Immature natural killer cell (primary cell): Measurements from ENCODE around the gene AUTS2. TPM values are rescaled to one million over a fixed set of nuclear protein-coding genes. Genes with fewer than 3 reads are reported as not detected.
A peak's percentile ranks its signal among the peaks of the same experiment; 100 is the strongest.

Experiments
- DNase-seq, 3 donors: peaks; one replicate each; pipeline ENCODE4 v3.0.0; 2022; ENCODE audit warnings: mixed read lengths in 1 of 3
- H3K27ac Mint-ChIP-seq, 6 donors: one replicate each; pipeline ENCODE4 v1.8.0; 2020; ENCODE audit warnings: mixed read lengths in 6 of 6, mild to moderate bottlenecking in 5 of 6, inconsistent platforms in 4 of 6, moderate library complexity in 3 of 6
- H3K27me3 Mint-ChIP-seq, 3 donors: one replicate each; pipeline ENCODE4 v1.8.0; 2020 to 2021; ENCODE audit warnings: low read depth in 3 of 3, mild to moderate bottlenecking in 3 of 3, mixed read lengths in 3 of 3, moderate library complexity in 3 of 3, inconsistent platforms in 1 of 3
- H3K36me3 Mint-ChIP-seq, 3 donors: one replicate each; pipeline ENCODE4 v1.8.0; 2020; ENCODE audit warnings: mixed read lengths in 3 of 3, inconsistent platforms in 2 of 3, mild to moderate bottlenecking in 2 of 3
- H3K4me1 Mint-ChIP-seq, 2 donors: one replicate each; pipeline ENCODE4 v1.8.0; 2020; ENCODE audit warnings: inconsistent platforms in 2 of 2, mild to moderate bottlenecking in 2 of 2, mixed read lengths in 2 of 2, moderate library complexity in 1 of 2
- H3K4me3 Mint-ChIP-seq, 5 donors: one replicate each; pipeline ENCODE4 v1.8.0; 2020; ENCODE audit warnings: mild to moderate bottlenecking in 5 of 5, mixed read lengths in 5 of 5, inconsistent platforms in 3 of 5, moderate library complexity in 3 of 5
- H3K9me3 Mint-ChIP-seq, 6 donors: one replicate each; pipeline ENCODE4 v1.8.0; 2020; ENCODE audit warnings: mild to moderate bottlenecking in 6 of 6, mixed read lengths in 6 of 6, inconsistent platforms in 4 of 6, moderate library complexity in 3 of 6
- polyA plus RNA-seq, 3 donors: library from polyadenylated mRNA; unstranded; fragments of 300-500 nt; fragmentation: Illumina TruSeq; gene quantifications; one replicate each; pipeline ENCODE4 v1.2.3, GENCODE V29; 2021

The AUTS2 gene
- polyA plus RNA-seq, 3 donors from 2014 or later = 1.9 to 17.6 (median 8.0) TPM

DNA sequence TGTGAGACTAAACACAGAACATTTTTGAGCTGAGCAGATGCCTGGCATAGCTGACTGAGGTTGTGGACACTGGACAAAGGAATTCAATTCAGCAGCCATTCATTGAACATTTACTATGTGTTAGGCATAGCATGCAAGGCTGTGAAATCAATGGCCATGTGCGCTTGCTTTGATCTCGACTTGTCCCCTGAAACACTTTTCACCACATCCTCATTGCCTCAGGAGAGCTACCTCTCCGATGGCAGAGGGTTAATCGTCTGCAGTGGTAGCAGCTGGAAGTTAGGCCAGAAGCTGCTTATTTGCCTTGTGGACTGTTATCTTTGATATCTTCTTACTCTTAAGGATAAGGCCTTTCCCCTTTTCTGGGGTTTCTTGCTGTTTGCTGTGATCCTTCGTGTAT lies 297.8 kb downstream of the AUTS2 start:
- Mint-ChIP-seq H3K4me3 (no peak overlapping the region), H3K27ac (no peak overlapping the region), H3K27me3 (no peaks in the 10 kb centered on the region), H3K4me1 (peaks cover 16 to 37% of the 10 kb centered on the region in 2 donors), H3K36me3 (peaks cover 0 to 6% (median 0%) of the 10 kb centered on the region in 3 donors), H3K9me3 (no peaks in the 10 kb centered on the region)
- no peak for DNase-seq

DNA sequence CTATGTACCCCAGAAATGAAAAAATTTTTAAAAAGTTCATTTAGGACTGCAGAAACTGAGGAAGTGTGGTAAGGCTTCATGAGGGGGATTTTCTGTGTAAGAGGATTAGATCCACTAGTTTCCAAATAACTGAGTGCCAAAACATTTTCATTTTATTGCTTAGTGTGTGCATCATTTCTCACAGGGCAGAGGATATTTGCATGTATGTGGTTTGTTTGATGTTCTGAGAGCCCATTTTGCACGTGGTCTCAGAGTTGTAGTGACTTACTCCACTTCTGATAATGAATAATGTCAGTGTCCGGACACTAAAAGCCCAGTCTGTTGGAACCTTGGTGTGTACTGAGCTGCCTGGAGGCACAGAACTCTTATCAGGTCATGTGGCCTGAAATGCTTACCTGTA lies 299.9 kb downstream of the AUTS2 start:
- Mint-ChIP-seq H3K4me3 (no peak overlapping the region), H3K9me3 (no peaks in the 10 kb centered on the region), H3K36me3 (peaks cover 0 to 6% (median 0%) of the 10 kb centered on the region in 3 donors), H3K27me3 (no peaks in the 10 kb centered on the region), H3K4me1 (peaks cover 16 to 37% of the 10 kb centered on the region in 2 donors), H3K27ac (no peak overlapping the region)
- no peak for DNase-seq

DNA sequence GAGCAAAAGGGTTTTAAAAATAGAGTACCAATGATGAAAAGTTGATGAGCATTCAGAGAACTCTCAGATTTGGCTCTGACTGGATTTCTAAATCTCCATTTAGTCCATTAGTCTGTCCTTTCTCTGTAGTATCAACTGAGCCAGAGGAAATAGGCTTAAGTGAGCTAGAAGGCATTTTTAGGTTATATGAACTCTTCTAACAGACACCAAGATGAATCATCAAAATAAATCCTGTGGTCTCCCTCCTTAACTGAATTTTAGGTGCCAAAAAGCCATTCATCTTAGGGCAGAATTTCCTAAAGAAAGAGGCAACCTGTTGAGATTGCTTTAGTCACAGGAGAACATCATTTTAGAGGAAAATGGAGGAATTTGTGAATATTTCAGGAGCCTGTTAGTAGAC lies 305.1 kb downstream of the AUTS2 start:
- peaks cover 26 to 40% of the 10 kb centered on the region in 2 donors for H3K4me1 Mint-ChIP-seq
- no peaks in the 10 kb centered on the region for H3K27me3 Mint-ChIP-seq
- H3K36me3 Mint-ChIP-seq = peaks cover 0 to 6% (median 0%) of the 10 kb centered on the region in 3 donors
- DNase-seq = no peak
- H3K4me3 Mint-ChIP-seq = no peak overlapping the region
- no peaks in the 10 kb centered on the region for H3K9me3 Mint-ChIP-seq
- H3K27ac Mint-ChIP-seq = no peak overlapping the region

DNA sequence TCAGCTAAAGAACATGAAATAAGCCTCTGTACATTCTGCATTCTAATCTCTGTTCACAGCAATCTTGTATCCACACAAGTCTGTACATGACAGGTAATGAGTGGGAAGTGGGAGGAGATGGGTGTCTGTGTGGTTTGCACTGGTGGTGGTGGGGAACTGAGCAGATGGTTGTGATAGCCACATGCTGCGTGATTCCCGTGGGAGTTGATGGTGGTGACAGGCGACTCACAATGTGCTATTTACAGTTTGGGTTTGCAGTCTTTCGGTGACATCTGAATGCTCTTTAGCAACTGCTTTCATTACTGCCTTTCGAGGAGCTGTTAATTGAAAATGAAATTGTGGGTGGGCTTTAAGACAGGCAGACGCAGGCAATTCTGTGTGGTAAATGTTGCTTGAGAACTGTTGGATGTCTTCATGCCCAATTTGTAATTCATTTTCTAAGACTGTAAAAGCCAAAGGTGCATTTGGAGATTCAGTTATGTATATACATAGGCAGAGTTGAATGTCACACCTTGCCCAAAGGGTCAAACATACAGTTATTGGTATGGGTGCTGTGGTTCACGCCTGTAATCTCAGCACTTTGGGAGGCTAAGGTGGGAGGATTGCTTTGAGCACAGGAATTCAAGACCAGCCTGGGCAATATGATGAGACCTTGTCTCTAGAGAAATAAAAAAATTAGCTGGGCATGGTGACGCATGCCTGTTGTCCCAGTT lies 308.2 kb downstream of the AUTS2 start:
- Mint-ChIP-seq H3K9me3 (no peaks in the 10 kb centered on the region), H3K4me3 (peak overlapping the region; percentile 39 to 58 (median 49)), H3K27me3 (no peaks in the 10 kb centered on the region), H3K4me1 (peaks cover 30 to 35% of the 10 kb centered on the region in 2 donors), H3K36me3 (no peaks in the 10 kb centered on the region), H3K27ac (peak overlapping the region in 5 of 6 donors; percentile 2 to 80 (median 63))
- DNase-seq = peak; percentile 18 to 35 (median 18)

DNA sequence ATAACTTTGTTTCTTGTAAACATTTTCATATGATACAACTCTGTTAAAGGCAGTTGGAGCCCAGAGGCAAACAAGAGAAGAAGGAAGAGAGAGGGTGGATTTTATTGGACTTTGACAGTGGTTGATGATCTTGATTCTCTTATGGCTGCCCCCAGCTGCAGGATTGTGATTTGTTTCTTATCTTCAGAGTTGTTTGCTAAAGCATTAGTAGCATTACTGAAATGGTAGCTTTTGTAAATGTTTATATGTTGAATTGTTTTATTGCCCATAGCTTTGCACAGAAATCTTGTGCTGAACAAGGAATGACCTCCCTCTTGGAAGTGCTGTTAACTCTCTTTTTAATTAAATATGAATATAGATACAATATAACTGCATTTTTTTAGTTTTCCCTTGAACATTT lies 309.4 kb downstream of the AUTS2 start:
- no peaks in the 10 kb centered on the region for H3K27me3 Mint-ChIP-seq
- no peaks in the 10 kb centered on the region for H3K9me3 Mint-ChIP-seq
- H3K27ac Mint-ChIP-seq = peak overlapping the region in 1 of 6 donors; percentile 57
- DNase-seq = no peak
- H3K4me1 Mint-ChIP-seq = peaks cover 30 to 35% of the 10 kb centered on the region in 2 donors
- H3K4me3 Mint-ChIP-seq = peak overlapping the region in 2 of 5 donors; percentile 28 to 70
- no peaks in the 10 kb centered on the region for H3K36me3 Mint-ChIP-seq

DNA sequence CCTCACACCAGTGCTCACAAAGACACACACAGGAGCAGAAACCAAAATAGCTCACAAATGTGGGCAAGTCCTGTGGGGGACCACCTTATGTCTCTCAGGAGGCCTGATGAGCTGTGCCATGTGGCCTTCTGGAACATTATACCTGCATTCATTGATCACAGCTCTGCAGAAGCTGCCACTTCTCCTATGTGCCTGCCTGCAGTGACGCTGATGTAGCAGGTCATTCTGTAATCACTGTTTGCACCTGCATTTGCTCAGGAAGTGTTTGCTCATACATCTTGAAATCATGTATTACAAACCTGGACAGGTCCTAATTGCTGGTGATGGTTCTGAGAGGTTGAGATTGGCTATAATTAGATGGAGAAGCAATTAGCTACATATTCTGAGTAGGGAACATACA lies 310.2 kb downstream of the AUTS2 start:
- Mint-ChIP-seq H3K4me1 (peaks cover 30 to 35% of the 10 kb centered on the region in 2 donors), H3K9me3 (no peaks in the 10 kb centered on the region), H3K4me3 (peak overlapping the region in 1 of 5 donors; percentile 54)

DNA sequence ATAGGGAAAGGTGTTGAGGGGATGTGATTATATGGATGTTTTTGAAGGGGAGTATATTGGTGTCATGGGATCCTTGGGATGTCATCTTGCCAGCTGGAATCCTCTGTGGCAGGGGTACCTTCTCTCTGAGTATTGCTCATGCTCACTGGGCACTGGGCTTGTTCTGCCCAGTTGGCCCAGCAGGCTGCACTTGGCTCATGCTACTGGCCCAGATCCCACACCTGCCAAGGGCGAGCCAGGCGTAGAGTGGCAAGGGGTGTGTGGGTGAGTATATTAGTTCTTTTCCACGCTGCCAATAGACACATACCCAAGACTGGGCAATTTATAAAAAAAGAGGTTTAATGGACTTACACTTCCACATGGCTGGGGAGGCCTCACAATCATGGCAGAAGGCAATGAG lies 311.9 kb downstream of the AUTS2 start:
- no peak for DNase-seq
- Mint-ChIP-seq H3K27me3 (no peaks in the 10 kb centered on the region), H3K27ac (no peak overlapping the region), H3K4me1 (peaks cover 30 to 35% of the 10 kb centered on the region in 2 donors), H3K4me3 (no peak overlapping the region), H3K36me3 (no peaks in the 10 kb centered on the region), H3K9me3 (no peaks in the 10 kb centered on the region)

More for the DNA sequence above, 310.2 kb downstream of the AUTS2 start:
- Mint-ChIP-seq H3K27ac (peak overlapping the region in 1 of 6 donors; percentile 57), H3K36me3 (no peaks in the 10 kb centered on the region), H3K27me3 (no peaks in the 10 kb centered on the region)
- DNase-seq = no peak

DNA sequence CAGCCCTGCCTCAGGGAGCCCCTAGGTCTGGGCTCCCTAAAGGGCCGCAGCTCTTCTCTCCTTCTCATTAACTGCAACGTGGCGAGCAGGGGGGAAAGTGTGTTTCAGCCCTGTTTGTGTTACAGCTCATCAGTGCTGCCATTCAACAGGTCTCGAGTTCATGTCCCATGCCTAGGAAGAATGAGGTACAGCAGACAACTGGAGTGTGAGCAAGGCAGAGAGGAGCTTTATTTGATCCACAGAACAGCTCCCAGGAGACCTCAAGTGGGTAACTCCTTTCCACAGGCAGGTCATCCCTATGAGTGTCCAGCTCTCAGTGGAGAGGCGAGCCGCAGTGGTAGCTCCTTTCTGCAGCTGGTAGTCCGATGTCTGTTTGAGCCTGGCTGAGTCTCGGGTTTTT lies 313.1 kb downstream of the AUTS2 start:
- Mint-ChIP-seq H3K27me3 (no peaks in the 10 kb centered on the region), H3K4me1 (peaks cover 25% of the 10 kb centered on the region in 2 donors), H3K36me3 (no peaks in the 10 kb centered on the region)

DNA sequence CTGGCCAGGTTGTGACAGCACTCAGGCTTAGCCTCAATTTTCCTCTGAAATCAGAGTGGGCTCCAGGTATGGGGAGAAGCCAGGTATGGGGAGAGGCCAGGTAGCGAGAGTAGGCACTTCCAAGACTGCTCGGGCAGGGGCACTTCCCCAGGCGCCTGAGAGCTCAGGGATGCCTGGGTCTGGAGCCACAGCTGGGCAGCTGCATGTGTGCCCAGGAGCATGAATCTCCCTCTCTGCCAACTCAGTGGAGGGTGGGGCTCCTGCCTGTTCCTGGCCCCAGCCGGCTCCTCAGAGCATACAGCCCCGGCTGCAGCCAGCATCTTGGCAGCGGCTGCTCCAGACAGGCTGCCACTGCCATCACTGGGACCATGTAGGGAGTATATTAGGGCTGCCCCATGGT lies 313.9 kb downstream of the AUTS2 start:
- H3K4me1 Mint-ChIP-seq = peaks cover 16 to 18% of the 10 kb centered on the region in 2 donors

More for the DNA sequence above, 313.1 kb downstream of the AUTS2 start:
- no peak overlapping the region for H3K27ac Mint-ChIP-seq
- DNase-seq = no peak
- no peaks in the 10 kb centered on the region for H3K9me3 Mint-ChIP-seq
- H3K4me3 Mint-ChIP-seq = no peak overlapping the region

DNA sequence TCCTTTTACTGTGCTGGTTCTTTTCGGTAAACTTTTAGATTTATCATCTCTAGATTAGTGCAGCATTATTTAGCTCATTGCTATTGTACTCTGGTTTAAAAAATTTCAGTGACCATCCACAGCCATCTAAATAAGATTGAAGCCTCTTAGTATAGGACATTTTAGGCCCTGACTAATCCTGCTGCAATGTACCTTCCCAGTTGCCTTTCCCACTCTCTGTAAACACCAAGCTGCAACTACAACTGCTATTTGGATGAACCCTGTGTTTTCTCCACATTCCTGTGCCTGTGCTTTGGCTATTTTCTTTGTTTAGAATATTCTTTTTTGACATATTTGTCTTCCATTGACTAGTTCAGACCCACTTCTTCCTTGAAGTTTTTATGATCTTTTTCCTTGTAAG lies 314.6 kb downstream of the AUTS2 start:
- H3K9me3 Mint-ChIP-seq = no peaks in the 10 kb centered on the region
- H3K27me3 Mint-ChIP-seq = peaks cover 0 to 2% (median 0%) of the 10 kb centered on the region in 3 donors
- DNase-seq = no peak
- no peak overlapping the region for H3K4me3 Mint-ChIP-seq
- no peak overlapping the region for H3K27ac Mint-ChIP-seq
- H3K4me1 Mint-ChIP-seq = peaks cover 9 to 11% of the 10 kb centered on the region in 2 donors
- no peaks in the 10 kb centered on the region for H3K36me3 Mint-ChIP-seq

More for the DNA sequence above, 313.9 kb downstream of the AUTS2 start:
- DNase-seq = no peak
- Mint-ChIP-seq H3K9me3 (no peaks in the 10 kb centered on the region), H3K27me3 (peaks cover 0 to under 1% (median 0%) of the 10 kb centered on the region in 3 donors), H3K36me3 (no peaks in the 10 kb centered on the region), H3K27ac (no peak overlapping the region), H3K4me3 (no peak overlapping the region)

DNA sequence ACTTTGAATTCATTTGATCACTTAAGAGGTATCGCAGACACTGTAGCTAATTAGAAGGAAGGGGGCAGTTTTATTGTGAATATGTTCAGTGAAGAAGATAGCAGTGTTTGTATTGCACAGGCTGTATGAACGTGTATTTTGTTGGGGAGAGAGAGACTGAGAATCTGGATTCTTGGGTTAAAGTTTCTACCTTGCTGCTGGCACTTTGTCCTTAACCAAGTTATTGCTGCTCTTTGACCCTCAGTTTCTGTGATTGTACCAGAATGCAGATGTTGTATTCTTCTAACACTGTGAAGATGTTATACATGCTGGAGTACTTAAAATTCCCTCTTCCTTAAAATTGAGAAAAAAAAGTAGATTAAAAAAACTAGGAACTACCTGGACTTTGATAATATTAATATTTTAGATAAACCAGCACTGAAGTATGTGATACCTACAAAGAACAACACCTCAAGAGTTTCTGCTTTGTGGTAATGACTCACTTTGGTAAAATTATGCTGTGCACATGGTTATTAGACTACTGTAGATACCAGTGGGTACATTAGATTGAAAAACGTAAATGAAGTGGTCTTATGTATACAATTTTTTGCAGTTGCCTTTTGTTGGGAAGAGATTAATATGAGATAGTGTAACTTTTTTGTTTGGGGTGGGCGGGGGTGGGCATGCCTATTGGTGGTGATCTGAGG lies 321.3 kb downstream of the AUTS2 start:
- Mint-ChIP-seq H3K36me3 (no peaks in the 10 kb centered on the region), H3K27ac (no peak overlapping the region), H3K4me1 (peaks cover 8 to 9% of the 10 kb centered on the region in 2 donors), H3K9me3 (no peaks in the 10 kb centered on the region), H3K4me3 (no peak overlapping the region), H3K27me3 (peaks cover 0 to 2% (median 0%) of the 10 kb centered on the region in 3 donors)
- DNase-seq = no peak

DNA sequence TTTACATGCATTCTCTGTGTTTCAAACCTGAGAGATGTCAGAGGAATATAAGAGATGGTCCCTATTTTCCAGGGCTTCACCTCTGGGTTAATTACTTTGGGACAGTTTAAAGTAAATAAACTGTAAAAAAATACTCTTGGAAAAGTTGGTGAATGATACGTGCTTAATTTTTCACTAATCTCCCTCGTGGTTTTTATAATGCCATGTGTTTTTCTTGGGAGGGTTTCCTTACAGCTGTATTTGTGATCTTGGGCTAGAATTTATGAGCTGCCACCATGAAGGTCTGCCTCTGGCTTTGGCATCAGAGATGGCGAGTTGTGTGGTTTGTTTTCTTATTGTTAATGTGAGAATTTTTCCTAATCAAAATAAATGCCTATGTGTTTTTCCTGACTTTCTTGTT lies 322.5 kb downstream of the AUTS2 start:
- no peak for DNase-seq
- Mint-ChIP-seq H3K9me3 (peaks cover 0 to 2% (median 0%) of the 10 kb centered on the region in 6 donors), H3K27ac (no peak overlapping the region), H3K27me3 (peaks cover 0 to 2% (median 0%) of the 10 kb centered on the region in 3 donors), H3K36me3 (no peaks in the 10 kb centered on the region), H3K4me1 (peaks cover 8 to 9% of the 10 kb centered on the region in 2 donors), H3K4me3 (no peak overlapping the region)

DNA sequence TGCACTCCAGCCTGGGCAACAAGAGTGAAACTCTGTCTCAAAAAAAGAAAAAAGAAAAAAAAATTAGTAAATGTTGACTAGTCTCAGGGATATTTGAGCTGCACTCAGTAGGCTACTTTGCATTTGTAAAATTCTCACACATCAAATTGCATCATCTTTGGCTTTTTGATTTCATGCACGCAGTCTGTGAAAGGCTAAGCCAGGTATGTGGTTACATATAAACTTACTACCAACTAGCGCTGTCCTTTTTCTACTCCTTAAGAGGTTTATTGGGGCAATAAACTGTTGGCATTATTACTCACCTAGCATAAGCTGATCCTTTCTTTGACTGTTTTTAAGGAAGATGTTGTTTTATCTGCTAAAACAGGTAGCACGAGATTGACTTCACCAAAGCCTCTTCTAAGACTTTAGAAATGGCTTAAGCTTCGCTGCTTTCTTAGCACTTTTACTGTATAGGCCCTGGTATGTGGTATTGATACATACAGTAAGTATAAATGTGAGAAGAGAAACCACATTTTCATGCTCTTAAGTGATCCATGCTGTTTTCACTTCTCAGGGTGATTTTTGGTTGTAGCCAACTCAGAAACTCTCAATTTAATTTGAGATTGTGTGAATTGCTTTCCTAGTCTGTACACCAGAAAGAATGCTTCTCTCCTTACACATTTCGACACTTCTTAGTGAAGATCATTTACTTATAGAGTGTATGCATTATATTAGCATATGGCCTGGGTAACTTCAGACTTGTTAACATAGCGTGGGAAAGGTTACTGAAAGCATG lies 323.9 kb downstream of the AUTS2 start:
- peak overlapping the region in 1 of 6 donors; percentile 43 for H3K27ac Mint-ChIP-seq
- DNase-seq = no peak
- H3K9me3 Mint-ChIP-seq = peaks cover 0 to 2% (median 0%) of the 10 kb centered on the region in 6 donors
- peaks cover 6 to 9% of the 10 kb centered on the region in 2 donors for H3K4me1 Mint-ChIP-seq
- peaks cover 0 to 3% (median 0%) of the 10 kb centered on the region in 3 donors for H3K27me3 Mint-ChIP-seq
- peak overlapping the region in 1 of 5 donors; percentile 1 for H3K4me3 Mint-ChIP-seq
- H3K36me3 Mint-ChIP-seq = no peaks in the 10 kb centered on the region
